Right lung (tissue), 5 donors: ENCODE results near the gene MRPL28. TPM values are rescaled to one million over a fixed set of nuclear protein-coding genes. Genes with fewer than 3 reads are reported as not detected.
"Not testable (repeated sequence)": the region's sequence is repeated elsewhere in the genome, so short reads cannot be mapped to it uniquely, and the experiment has no call there.

Source experiments
- DNase-seq, 2 donors: peaks; one replicate each; pipeline ENCODE4 v3.0.0-alpha.2; 2013
- polyA plus RNA-seq, 5 donors: library from polyadenylated mRNA; unstranded; fragments of 120-200 nt; gene quantifications; one replicate each; pipeline versions ENCODE4 v1.2.1 to v1.2.3, GENCODE V29; 2013; ENCODE audit warnings: inconsistent platforms in 1 of 5, low replicate concordance in 1 of 5; ENCODE audit not compliant: insufficient read length in 5 of 5, insufficient read depth in 1 of 5

Gene MRPL28
- polyA plus RNA-seq, 5 donors: 44.1 to 67.7 (median 48.7) TPM

GRCh38 chr16:396199-396598, 25.9 kb upstream of the MRPL28 start:
- no peak for DNase-seq

DNA sequence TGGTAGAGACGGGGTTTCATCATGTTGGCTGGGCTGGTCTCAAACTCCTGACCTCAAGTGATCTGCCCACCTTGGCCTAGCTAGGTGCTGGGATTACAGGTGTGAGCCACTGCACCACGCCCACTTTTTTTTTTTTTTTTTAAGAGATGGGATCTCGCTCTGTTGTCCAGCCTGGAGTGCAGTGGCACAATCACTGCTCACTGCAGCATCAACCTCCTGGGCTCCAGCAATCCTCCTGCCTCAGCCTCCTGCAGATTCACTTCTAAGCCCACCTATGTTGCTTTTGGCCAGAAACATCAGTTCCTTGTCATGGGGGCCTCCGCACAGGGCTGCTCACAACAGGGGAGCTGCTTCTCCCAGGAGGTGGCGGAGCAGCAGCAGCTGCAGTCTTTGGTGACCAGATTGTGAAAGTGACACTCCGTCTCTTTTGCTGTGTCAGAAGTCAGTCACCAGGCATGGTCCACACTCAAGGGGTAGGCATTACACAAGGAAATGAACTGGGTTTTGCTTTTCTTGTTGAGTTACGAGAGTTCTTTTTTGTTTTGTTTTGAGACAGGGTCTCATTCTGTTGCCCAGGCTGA, 22.2 kb upstream of the MRPL28 start:
- DNase-seq: no peak

DNA sequence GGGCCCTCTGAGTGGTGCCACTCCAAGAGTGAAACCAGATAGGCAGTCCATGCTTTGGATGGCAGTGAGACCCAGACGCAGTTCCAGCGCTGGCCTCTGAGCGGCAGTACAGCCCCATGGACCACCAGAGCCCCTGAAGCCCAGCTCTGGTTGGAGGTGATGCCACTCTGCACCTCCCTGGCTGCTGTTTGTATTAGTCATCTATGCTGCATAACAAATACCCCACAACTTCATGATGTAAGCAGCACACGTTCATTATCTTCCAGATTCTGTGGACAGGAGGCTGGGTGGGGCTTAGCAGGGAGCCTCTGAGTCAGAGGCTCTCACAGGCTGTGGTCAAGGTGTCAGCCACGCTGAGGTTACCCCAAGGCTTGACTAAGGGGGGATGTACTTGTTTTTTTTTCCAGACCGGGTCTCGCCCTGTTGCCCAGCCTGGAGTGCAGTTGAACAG, 21.6 kb upstream of the MRPL28 start:
- no peak for DNase-seq

DNA sequence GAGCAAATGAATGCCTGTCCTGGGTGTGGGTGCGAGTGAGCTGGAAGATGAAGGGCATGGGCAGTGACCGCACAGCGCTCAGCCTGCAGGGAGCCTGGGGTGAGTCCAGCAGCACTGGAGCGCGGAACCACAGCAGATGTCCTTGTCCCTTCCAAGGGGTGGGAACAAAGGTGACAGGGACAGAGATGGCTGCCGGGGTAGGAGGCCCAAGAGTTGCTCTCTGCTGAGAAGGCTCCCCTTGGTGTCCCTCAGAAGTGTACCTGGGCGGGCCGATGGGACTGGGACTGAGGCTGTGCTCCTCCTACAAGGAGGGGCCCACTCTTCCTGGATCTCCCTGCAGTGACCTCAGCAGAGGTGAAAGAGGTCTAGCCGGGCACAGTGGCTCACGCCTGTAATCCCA, 19.0 kb upstream of the MRPL28 start:
- DNase-seq: no peak

GRCh38 chr16:387761-388666, 17.7 kb upstream of the MRPL28 start:
- not testable (repeated sequence) for DNase-seq

DNA sequence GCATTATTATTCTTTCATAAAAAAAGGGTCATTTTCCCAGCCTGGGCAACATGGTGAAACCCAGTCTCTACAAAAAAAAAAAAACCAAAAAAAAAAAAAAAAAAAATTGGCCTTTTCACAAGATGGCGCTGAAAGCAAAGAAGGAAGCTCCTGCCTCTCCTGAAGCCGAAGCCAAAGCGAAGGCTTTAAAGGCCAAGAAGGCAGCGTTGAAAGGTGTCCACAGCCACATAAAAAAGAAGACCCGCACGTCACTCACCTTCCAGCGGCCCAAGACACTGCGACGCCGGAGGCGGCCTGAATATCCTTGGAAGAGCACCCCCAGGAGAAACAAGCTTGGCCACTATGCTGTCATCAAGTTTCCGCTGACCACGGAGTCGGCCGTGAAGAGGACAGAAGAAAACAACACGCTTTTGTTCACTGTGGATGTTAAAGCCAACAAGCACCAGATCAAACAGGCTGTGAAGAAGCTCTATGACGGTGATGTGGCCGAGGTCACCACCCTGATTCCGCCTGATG, 16.4 kb upstream of the MRPL28 start:
- DNase-seq: no peak

- no peak for DNase-seq
These were observed 13.2 kb upstream of the MRPL28 start for GRCh38 chr16:383326-384051.

DNA sequence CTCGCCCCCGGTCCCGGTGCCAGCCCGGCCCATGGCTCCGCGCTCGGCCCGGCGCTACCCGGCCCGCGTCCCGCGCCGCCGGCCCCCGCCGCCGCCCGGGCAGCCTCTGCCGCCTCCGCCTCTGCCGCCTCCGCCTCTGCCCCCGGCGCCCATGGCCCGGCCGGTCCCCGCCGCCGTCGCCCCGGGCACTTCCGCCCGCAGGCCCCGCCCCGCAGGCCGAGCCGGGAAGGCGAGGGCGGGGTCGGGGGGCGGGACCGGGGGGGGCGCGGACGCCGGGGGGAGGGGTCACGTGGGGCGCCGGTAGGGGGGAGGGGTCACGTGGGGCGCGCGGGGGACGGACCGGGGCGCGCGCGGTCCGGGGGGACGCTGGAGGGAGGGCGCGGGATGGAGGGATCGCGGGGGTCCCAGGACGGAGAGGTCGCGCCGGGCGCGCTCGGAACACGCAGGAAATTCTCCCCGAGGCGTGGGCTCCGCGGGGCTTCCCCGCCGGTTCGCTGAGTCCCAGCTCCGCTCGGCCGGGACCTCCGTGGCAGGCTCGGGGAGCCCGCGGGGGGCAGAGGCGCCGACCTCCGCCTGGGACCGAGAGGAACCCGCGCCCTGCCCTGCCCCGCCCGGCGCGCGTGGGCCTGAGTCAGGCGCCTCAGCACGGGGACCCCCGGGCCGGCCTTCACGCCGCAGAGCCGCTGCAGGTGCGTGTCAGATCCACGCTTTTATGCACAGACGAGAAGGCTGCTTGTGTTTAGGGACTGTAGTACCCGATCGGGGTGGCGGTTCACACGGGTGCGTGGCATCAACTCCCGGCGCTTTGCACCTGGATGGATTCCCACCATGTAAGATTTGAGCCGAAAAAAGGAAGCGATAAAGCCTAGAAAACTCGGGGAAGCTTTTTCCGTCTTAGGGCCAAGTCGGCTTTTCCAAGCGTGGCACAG, 11.7 kb upstream of the MRPL28 start, which contains the start of gene PGAP6:
PGAP6 (minus strand) TSS at position 190 of the 929 bp plus-strand sequence; CDS start at position 33, 157 bp downstream.
- no peak for DNase-seq

GRCh38 chr16:381012-381788, 10.9 kb upstream of the MRPL28 start:
- DNase-seq: no peak

DNA sequence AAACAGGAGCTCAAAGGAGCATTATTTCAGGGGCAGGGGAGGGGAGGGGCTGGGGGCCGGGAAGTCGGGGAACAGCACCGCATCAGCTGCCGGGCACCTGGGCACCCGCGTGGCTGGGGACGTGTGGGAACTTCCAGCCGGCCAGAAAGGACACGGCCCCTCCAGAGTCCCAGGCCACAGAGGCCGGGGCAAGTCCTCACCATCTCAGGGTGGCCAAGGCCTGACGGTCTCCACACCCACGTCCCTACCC, 10.3 kb upstream of the MRPL28 start:
- DNase-seq: no peak

DNA sequence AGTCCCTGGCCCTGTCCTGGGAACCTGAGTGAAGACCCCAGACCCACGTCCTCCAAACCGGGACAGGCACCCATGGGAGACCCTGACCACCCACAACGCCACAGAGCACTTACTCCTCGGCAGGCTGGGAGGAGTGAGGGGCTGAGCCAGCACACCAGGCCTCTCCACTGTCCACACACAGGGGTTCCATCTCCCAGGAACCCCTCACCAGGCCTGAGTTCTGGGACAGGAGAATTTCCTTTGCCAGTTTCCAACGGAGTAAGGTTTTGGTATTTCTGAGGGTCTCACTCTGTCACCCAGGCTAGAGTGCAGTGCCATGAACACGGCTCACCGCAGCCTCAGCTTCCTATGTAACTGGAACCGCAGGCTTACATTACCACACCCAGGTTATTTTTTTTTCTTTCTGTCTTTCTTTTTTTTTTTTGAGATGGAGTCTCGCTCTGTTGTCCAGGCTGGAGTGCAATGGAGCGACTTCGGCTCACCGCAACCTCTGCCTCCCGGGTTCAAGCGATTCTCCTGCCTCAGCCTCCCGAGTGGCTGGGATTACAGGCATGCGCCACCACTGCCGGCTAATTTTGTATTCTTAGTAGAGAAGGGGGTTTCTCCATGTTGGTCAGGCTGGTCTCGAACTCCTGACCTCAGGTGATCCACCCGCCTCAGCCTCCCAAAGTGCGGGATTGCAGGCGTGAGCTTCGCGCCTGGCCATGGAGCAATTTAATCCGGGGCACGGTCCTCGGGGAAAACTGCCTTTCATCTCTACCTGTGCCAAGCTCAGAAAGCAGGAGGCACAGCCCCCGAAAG, 9.8 kb upstream of the MRPL28 start:
- DNase-seq: no peak

GRCh38 chr16:379183-379960, 9.0 kb upstream of the MRPL28 start:
- no peak for DNase-seq

- DNase-seq: no peak
These were observed 8.5 kb upstream of the MRPL28 start for GRCh38 chr16:378821-379182.

DNA sequence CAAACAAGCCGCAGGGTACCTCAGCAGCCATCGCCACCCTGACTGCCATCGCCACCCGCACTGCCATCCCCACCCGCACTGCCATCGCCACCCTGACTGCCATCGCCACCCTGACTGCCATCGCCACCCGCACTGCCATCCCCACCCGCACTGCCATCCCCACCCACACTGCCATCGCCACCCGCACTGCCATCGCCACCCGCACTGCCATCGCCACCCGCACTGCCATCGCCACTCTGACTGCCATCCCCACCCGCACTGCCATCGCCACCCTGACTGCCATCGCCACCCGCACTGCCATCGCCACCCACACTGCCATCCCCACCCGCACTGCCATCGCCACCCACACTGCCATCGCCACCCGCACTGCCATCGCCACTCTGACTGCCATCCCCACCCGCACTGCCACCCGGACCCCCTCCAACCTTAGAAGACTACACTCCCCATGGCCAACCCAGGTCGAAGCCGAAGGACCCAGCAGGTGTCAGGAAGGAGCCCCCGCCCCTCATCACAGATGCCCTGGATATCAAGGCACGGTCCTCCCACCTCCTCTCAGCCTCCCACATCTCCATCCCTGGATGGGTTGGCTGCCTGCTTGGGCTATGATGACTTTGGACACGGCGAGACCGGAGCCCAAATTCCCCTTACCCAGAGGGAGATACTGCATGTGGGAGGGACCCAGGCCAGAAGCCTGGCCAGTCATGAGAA, 7.9 kb upstream of the MRPL28 start:
- DNase-seq: not testable (repeated sequence)

- DNase-seq: no peak
These were observed 7.1 kb upstream of the MRPL28 start for GRCh38 chr16:377419-377951.

GRCh38 chr16:376817-377418, 6.6 kb upstream of the MRPL28 start:
- no peak for DNase-seq
